C4-2B (cell line): Measurements from ENCODE around the gene SEZ6L2.

ENCODE experiments used
- CTCF ChIP-seq: fragments of 450-650 bp; conservative IDR thresholded peaks from 2 replicates; pipeline ENCODE4 v1.5.1; 2017; ENCODE audit warnings: mild to moderate bottlenecking
- ZFX ChIP-seq: fragments of 450-650 bp; IDR thresholded peaks from 2 replicates; pipeline ENCODE4 v1.6.1; 2017

GRCh38 chr16:29826342-29826695 is 73.0 kb downstream of the SEZ6L2 start:
- TF ChIP-seq CTCF (no peak), ZFX (no peak)
